ENCODE measurements around the gene HEMGN. TPM values are rescaled to one million over a fixed set of nuclear protein-coding genes. Genes with fewer than 3 reads are reported as not detected.

The HEMGN gene
- total and polyA plus RNA-seq, 2 of the 13 experiments (the other 11 are each of a cell fraction or from before 2014, with no cell fraction given) = not detected

- Histone ChIP-seq H3K4me1 (ENCODE audit: insufficient read depth, low read length) (no peaks in the 10 kb centered on the region), H3K36me3 (replicated peaks in 1 of 2; ENCODE audit: control insufficient read depth in 1 of 2, insufficient read depth in 2 of 2, low read length in 2 of 2) (no peaks in the 10 kb centered on the region), H2AFZ (ENCODE audit: low read length) (no peak overlapping the region), H3K27me3 (ENCODE audit: control insufficient read depth in 1 of 2, insufficient read depth in 2 of 2, low read length in 2 of 2) (peaks cover 2 to 4% of the 10 kb centered on the region in 2 experiments; a peak in 1 of 5 replicates), H3K27ac (ENCODE audit: extremely low read length, insufficient read depth, low read length) (no peak overlapping the region), H3K4me3 (replicated peaks in 1 of 3; ENCODE audit: insufficient read depth in 1 of 3, low read depth in 2 of 3, low read length in 3 of 3) (no peak overlapping the region), H3K4me2 (ENCODE audit: low read depth, low read length) (no peak overlapping the region), H4K20me1 (ENCODE audit: insufficient read depth, low read length) (no peaks in the 10 kb centered on the region), H3K9ac (ENCODE audit: insufficient read depth, low read depth, low read length) (no peak overlapping the region), H3K9me3 (ENCODE audit: low read length) (no peaks in the 10 kb centered on the region), H3K79me2 (ENCODE audit: insufficient read depth, low read length) (no peaks in the 10 kb centered on the region)
- no peak for TF ChIP-seq ERF (CRISPR knock-in tag; IDR thresholded peaks at IDR 0.05)
- TF ChIP-seq ATF7 (IDR thresholded peaks at IDR 0.05) = no peak
- TF ChIP-seq ATF7 (CRISPR knock-in tag; IDR thresholded peaks at IDR 0.05) = no peak
- TF ChIP-seq FOXA3 (CRISPR knock-in tag; IDR thresholded peaks at IDR 0.05) = no peak
- no peak for TF ChIP-seq ZNF839 (CRISPR knock-in tag; IDR thresholded peaks at IDR 0.05; ENCODE audit: borderline replicate concordance)
- TF ChIP-seq PBX2 (CRISPR knock-in tag; IDR thresholded peaks at IDR 0.05) = no peak
- no peak for TF ChIP-seq ZNF160 (CRISPR knock-in tag; IDR thresholded peaks at IDR 0.05)
- no peak for TF ChIP-seq REXO4 (CRISPR knock-in tag; IDR thresholded peaks at IDR 0.05; ENCODE audit: borderline replicate concordance)
- no peak for TF ChIP-seq ZNF124 (CRISPR knock-in tag; IDR thresholded peaks at IDR 0.05)
- POLR2A ChIA-PET = interaction anchor here (1.4 kb wide), 1 partner anchor 13 kb away, joined by 3 read pairs; the partner anchor contains the start of gene TRMO
- ATAC-seq (no peak), DNase-seq (ENCODE audit: low spot score) (no peak), FAIRE-seq (no peak)
- CTCF ChIA-PET (ENCODE audit: low intra/inter-chr PET ratio, low total read pairs) = no interaction called here
- intact Hi-C loops (cut with micrococcal nuclease; ENCODE audit: unreplicated experiment) = no loop called here
- in situ Hi-C loops (cut with HindIII; ENCODE audit: extremely low pct_ligation_motif_present, low pct_unique_long_range_greater_than_20kb) = no loop called here
- no TSS peak for BruUV-seq (replicated peaks)
- WGBS (ENCODE audit: low lambda C conversion rate) = 0% methylated on average over 1 of the region's 1 CpG
Measured at GRCh38 chr9:97935276-97935675, 2.7 kb downstream of the HEMGN start.
